ENCODE measurements around the gene ROBO2. TPM values are rescaled to one million over a fixed set of nuclear protein-coding genes. Genes with fewer than 3 reads are reported as not detected.

Gene ROBO2
- total and polyA plus RNA-seq, 10 of the 15 experiments (the other 5 are each of a cell fraction or from before 2014, with no cell fraction given) = 0.22 to 2.5 (median 0.81) TPM

DNA sequence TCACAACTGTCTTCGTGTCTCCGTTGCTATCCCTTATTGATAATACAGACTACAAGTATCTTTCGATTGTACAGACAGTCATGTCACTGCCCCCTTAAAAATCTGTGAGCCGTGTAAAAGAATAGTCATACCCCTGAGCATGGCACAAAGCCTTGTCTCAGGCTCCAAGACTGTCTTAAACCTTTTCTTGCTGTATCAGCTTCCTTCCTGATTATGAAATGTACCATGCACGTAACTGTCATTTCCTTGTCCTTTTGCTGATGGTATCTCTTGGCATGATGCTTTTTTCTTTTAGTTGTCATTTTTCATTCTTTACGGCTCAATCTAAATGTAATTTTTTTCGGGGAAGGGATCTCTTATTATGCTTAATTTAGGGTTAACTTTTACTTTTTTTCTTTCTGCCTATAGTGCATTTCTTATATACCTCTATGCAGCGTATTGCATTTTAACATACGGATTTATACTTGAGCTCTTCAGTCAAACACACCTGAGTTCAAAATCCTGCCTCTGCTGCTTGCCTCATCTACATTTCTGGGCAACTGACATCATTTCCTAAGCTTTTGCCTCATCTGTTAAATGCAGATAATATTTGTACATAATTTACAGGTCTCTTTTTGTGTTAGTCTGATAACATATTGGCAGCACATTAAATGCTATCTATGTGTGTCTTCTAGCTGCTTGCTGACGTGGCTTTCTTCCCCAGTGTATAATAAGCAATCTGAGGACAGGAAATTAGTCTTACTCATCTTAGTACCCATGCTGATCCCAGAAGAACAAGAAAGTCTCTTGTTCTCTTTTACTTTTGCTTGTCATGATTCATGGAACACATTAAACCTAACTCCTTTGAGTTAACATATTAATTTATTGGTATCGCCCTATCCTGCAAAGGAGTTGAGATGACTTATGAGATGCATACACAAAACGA is 57.3 kb downstream of the ROBO2 start:
- TF ChIP-seq CHD4 (IDR thresholded peaks at IDR 0.05) = no peak
- TF ChIP-seq RELA (IDR thresholded peaks at IDR 0.05; ENCODE audit: borderline replicate concordance, partially characterized antibody) = no peak
- no peak for TF ChIP-seq NRF1 (conservative IDR thresholded peaks at IDR 0.05; ENCODE audit: low read depth, low read length)
- no peak for TF ChIP-seq BCL3 (IDR thresholded peaks at IDR 0.05; ENCODE audit: borderline replicate concordance, insufficient read depth, low read depth, low read length, poor library complexity, severe bottlenecking)
- TF ChIP-seq MEF2B (IDR thresholded peaks at IDR 0.05; ENCODE audit: partially characterized antibody, poor library complexity, severe bottlenecking) = no peak
- no peak for TF ChIP-seq NKRF (conservative IDR thresholded peaks at IDR 0.05)
- TF ChIP-seq RB1 (IDR thresholded peaks at IDR 0.05; ENCODE audit: borderline replicate concordance) = no peak
- TF ChIP-seq POU2F2 (IDR thresholded peaks at IDR 0.05; ENCODE audit: borderline replicate concordance, low read depth, low read length) = no peak
- no peak for TF ChIP-seq HCFC1 (IDR thresholded peaks at IDR 0.05; ENCODE audit: low read length)
- TF ChIP-seq SMC3 (IDR thresholded peaks at IDR 0.05; ENCODE audit: borderline replicate concordance, low read length) = no peak
- TF ChIP-seq PAX5 (IDR thresholded peaks at IDR 0.05; ENCODE audit: borderline replicate concordance, low read depth, low read length) = no peak
- TF ChIP-seq RELB (IDR thresholded peaks at IDR 0.05; ENCODE audit: low read depth) = no peak
- no peak for TF ChIP-seq POLR2AphosphoS2 (IDR thresholded peaks at IDR 0.05; ENCODE audit: low read depth, low read length)
- no peak for TF ChIP-seq YBX1 (IDR thresholded peaks at IDR 0.05)
- no peak for TF ChIP-seq STAT3 (IDR thresholded peaks at IDR 0.05; ENCODE audit: low read depth, low read length)
- intact Hi-C loops (cut with micrococcal nuclease; ENCODE audit: unreplicated experiment) (no loop called here), in situ Hi-C loops (cut with MboI) (no loop called here)
- FAIRE-seq = no peak
- Histone ChIP-seq H4K20me1 (ENCODE audit: control insufficient read depth, insufficient read depth) (no peaks in the 10 kb centered on the region), H3K4me2 (ENCODE audit: control insufficient read depth, insufficient read depth) (no peak overlapping the region), H3K36me3 (ENCODE audit: control insufficient read depth in 2 of 2, insufficient read depth in 2 of 2, low read length in 1 of 2) (no peaks in the 10 kb centered on the region), H3K27me3 (replicated peaks in 1 of 2; ENCODE audit: control insufficient read depth in 2 of 2, insufficient read depth in 2 of 2, low read length in 1 of 2) (no peaks in the 10 kb centered on the region), H3K79me2 (ENCODE audit: control insufficient read depth, insufficient read depth, low read length) (no peaks in the 10 kb centered on the region), H3K4me1 (ENCODE audit: control insufficient read depth, insufficient read depth, low read length) (no peaks in the 10 kb centered on the region), H3K9ac (ENCODE audit: control insufficient read depth, insufficient read depth, low read length) (no peak overlapping the region), H3K9me3 (replicated peaks; ENCODE audit: control insufficient read depth, insufficient read depth, low read length) (no peaks in the 10 kb centered on the region), H2AFZ (ENCODE audit: control insufficient read depth, low read depth, low read length) (no peak overlapping the region), H3K27ac (ENCODE audit: control insufficient read depth, insufficient read depth) (no peak overlapping the region), H3K4me3 (no peak overlapping the region)
- SMC1A ChIA-PET (ENCODE audit: uncharacterized antibody, unreplicated experiment) = no interaction called here
- RAD21 ChIA-PET (ENCODE audit: unreplicated experiment) = no interaction called here
- no TSS peak for BruUV-seq (replicated peaks)
- CTCF ChIA-PET = no interaction called here
- ATAC-seq = no peak
- no peak for DNase-seq (ENCODE audit: low read depth, low spot score)
- 30% methylated on average over 12 of the region's 12 CpGs for WGBS (ENCODE audit: insufficient coverage, insufficient replicate concordance, low lambda C conversion rate, missing lambda C conversion rate)
- POLR2A ChIA-PET = no interaction called here

Measured in GM12878 (cell line).